GM23248 (cell line): ENCODE data around the gene GPR3.

Experiments used
- EZH2 ChIP-seq: fragments of 200-600 bp; sonication (generic); IDR thresholded peaks from 2 replicates; pipeline ENCODE4 v1.6.1; 2018; ENCODE audit warnings: antibody characterized with exemption, mild to moderate bottlenecking; ENCODE audit not compliant: insufficient read depth, poor library complexity, severe bottlenecking
- EZH2phosphoT487 ChIP-seq: fragments of 200-600 bp; sonication (generic); IDR thresholded peaks from 2 replicates; pipeline ENCODE4 v1.6.1; 2018; ENCODE audit warnings: antibody characterized with exemption, moderate library complexity, mild to moderate bottlenecking, low read depth; ENCODE audit not compliant: insufficient read depth

DNA sequence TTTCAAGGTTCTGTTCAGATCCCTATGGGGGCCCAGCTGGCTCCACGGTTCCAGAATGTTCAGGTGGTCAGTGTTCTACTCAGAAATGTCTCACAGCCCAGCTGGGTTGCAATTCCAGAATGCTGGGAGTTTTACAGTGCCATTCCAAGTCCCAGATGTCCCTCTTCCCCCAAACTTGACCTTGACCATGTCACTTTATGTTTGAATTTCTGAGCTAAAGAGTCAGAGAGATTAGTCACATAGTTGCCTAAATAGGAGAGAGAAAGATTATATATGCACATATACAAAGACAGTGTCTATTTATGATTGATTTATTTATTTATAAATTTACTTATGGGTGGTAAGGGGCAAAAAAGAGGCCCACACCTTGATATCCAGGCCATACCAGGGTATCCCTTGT, 2.5 kb downstream of the GPR3 start:
- no peak for TF ChIP-seq EZH2
- TF ChIP-seq EZH2phosphoT487 = no peak
